HCT116 (cell line): ENCODE data around the gene PTCD1.

ENCODE experiments used
- CEBPB ChIP-seq: IDR thresholded peaks from 2 replicates; pipeline ENCODE4 v1.6.1; 2012; ENCODE audit warnings: low read depth
- EGR1 ChIP-seq: IDR thresholded peaks from 2 replicates; pipeline ENCODE4 v1.6.1; 2012; ENCODE audit warnings: low read depth
- EZH2 ChIP-seq: fragments of 200-600 bp; sonication (generic); IDR thresholded peaks from 2 replicates; pipeline ENCODE4 v1.6.1; 2017; ENCODE audit warnings: antibody characterized with exemption, mixed run types
- POLR2A ChIP-seq: IDR thresholded peaks from 2 replicates; pipeline ENCODE4 v1.7.0; 2011; ENCODE audit warnings: borderline replicate concordance; ENCODE audit not compliant: insufficient read depth, insufficient read length; ENCODE audit errors: extremely low read depth
- TCF7L2 ChIP-seq: IDR thresholded peaks from 2 replicates; pipeline ENCODE4 v1.7.0; 2011; ENCODE audit warnings: borderline replicate concordance, inconsistent platforms; ENCODE audit not compliant: insufficient read depth, insufficient read length; ENCODE audit errors: extremely low read depth
- ZFX ChIP-seq: fragments of 450-650 bp; IDR thresholded peaks from 2 replicates; pipeline ENCODE4 v1.6.1; 2017
- ZNF274 ChIP-seq: fragments of 200-500 bp; sonication (Bioruptor generic); IDR thresholded peaks from 2 replicates; pipeline ENCODE4 v1.6.1; 2014; ENCODE audit warnings: mild to moderate bottlenecking, low read depth, low read length, inconsistent platforms
- TF ChIP-seq, protein P1 (sequence below): IDR thresholded peaks from 2 replicates; pipeline ENCODE4 v1.6.1; 2011; ENCODE audit warnings: mild to moderate bottlenecking, low read length, moderate library complexity; ENCODE audit not compliant: insufficient replicate concordance; ENCODE audit errors: extremely low read depth
- TF ChIP-seq, protein P2 (sequence below), 3 experiments: fragments of 200-600 bp in 1 of 3; sonication (generic) in 1 of 3; IDR thresholded peaks in 2 of 3; conservative IDR thresholded peaks in 1 of 3; 2 replicates each; pipeline ENCODE4 v1.5.1; 2012 to 2017; ENCODE audit warnings: low read depth in 2 of 3, low read length in 2 of 3, antibody characterized with exemption in 1 of 3, borderline replicate concordance in 1 of 3, control low read depth in 1 of 3, mild to moderate bottlenecking in 1 of 3, mixed read lengths in 1 of 3, mixed run types in 1 of 3, moderate library complexity in 1 of 3; ENCODE audit not compliant: insufficient read depth in 1 of 3
- TF ChIP-seq, protein P3 (sequence below): IDR thresholded peaks from 2 replicates; pipeline ENCODE4 v1.6.1; 2012; ENCODE audit warnings: low read depth
- TF ChIP-seq, protein P4 (sequence below): IDR thresholded peaks from 2 replicates; pipeline ENCODE4 v1.6.1; 2012

DNA sequence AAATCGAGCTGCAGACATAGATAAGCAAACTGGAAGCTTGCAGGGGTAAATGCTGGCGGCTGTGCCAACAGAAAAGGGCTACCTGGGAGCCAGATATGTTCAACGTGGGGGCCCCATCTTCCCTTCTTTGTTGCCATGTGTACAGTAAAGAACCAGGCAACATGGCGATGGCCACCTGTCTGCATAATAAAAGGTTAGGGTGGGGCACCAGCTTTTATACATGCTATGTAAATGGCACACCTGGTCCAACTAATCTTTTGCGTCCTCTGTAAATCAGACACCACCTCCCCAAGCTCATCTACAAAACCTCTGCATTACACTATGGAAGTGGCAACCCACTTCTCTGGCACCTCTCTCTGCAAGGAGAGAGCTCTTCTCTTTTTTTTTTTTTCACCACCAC is 16.0 kb downstream of the PTCD1 start:
- TF ChIP-seq, protein P1, sequence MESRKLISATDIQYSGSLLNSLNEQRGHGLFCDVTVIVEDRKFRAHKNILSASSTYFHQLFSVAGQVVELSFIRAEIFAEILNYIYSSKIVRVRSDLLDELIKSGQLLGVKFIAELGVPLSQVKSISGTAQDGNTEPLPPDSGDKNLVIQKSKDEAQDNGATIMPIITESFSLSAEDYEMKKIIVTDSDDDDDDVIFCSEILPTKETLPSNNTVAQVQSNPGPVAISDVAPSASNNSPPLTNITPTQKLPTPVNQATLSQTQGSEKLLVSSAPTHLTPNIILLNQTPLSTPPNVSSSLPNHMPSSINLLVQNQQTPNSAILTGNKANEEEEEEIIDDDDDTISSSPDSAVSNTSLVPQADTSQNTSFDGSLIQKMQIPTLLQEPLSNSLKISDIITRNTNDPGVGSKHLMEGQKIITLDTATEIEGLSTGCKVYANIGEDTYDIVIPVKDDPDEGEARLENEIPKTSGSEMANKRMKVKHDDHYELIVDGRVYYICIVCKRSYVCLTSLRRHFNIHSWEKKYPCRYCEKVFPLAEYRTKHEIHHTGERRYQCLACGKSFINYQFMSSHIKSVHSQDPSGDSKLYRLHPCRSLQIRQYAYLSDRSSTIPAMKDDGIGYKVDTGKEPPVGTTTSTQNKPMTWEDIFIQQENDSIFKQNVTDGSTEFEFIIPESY = no peak
- TF ChIP-seq, protein P2, sequence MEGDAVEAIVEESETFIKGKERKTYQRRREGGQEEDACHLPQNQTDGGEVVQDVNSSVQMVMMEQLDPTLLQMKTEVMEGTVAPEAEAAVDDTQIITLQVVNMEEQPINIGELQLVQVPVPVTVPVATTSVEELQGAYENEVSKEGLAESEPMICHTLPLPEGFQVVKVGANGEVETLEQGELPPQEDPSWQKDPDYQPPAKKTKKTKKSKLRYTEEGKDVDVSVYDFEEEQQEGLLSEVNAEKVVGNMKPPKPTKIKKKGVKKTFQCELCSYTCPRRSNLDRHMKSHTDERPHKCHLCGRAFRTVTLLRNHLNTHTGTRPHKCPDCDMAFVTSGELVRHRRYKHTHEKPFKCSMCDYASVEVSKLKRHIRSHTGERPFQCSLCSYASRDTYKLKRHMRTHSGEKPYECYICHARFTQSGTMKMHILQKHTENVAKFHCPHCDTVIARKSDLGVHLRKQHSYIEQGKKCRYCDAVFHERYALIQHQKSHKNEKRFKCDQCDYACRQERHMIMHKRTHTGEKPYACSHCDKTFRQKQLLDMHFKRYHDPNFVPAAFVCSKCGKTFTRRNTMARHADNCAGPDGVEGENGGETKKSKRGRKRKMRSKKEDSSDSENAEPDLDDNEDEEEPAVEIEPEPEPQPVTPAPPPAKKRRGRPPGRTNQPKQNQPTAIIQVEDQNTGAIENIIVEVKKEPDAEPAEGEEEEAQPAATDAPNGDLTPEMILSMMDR (IDR thresholded peaks at IDR 0.05 in 2 of 3, conservative IDR thresholded peaks at IDR 0.05 in 1 of 3; ENCODE audit: borderline replicate concordance in 1 of 3, insufficient read depth in 1 of 3, low read depth in 2 of 3, low read length in 2 of 3) = no peak
- no peak for TF ChIP-seq ZNF274
- TF ChIP-seq TCF7L2 = no peak
- no peak for TF ChIP-seq ZFX
- TF ChIP-seq CEBPB = no peak
- no peak for TF ChIP-seq EZH2
- no peak for TF ChIP-seq POLR2A
- no peak for TF ChIP-seq EGR1
- TF ChIP-seq, protein P3, sequence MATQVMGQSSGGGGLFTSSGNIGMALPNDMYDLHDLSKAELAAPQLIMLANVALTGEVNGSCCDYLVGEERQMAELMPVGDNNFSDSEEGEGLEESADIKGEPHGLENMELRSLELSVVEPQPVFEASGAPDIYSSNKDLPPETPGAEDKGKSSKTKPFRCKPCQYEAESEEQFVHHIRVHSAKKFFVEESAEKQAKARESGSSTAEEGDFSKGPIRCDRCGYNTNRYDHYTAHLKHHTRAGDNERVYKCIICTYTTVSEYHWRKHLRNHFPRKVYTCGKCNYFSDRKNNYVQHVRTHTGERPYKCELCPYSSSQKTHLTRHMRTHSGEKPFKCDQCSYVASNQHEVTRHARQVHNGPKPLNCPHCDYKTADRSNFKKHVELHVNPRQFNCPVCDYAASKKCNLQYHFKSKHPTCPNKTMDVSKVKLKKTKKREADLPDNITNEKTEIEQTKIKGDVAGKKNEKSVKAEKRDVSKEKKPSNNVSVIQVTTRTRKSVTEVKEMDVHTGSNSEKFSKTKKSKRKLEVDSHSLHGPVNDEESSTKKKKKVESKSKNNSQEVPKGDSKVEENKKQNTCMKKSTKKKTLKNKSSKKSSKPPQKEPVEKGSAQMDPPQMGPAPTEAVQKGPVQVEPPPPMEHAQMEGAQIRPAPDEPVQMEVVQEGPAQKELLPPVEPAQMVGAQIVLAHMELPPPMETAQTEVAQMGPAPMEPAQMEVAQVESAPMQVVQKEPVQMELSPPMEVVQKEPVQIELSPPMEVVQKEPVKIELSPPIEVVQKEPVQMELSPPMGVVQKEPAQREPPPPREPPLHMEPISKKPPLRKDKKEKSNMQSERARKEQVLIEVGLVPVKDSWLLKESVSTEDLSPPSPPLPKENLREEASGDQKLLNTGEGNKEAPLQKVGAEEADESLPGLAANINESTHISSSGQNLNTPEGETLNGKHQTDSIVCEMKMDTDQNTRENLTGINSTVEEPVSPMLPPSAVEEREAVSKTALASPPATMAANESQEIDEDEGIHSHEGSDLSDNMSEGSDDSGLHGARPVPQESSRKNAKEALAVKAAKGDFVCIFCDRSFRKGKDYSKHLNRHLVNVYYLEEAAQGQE = no peak
- TF ChIP-seq, protein P4, sequence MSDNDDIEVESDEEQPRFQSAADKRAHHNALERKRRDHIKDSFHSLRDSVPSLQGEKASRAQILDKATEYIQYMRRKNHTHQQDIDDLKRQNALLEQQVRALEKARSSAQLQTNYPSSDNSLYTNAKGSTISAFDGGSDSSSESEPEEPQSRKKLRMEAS = no peak
